HepG2 (cell line): Measurements from ENCODE around the gene SOX12. TPM values are rescaled to one million over a fixed set of nuclear protein-coding genes. Genes with fewer than 3 reads are reported as not detected.

ENCODE experiments used
- ATF7 ChIP-seq, 2 experiments: fragments of 450-650 bp in 1 of 2; sonication (generic) in 1 of 2; formaldehyde crosslinking in 1 of 2; IDR thresholded peaks; 2 replicates each; pipeline versions ENCODE4 v1.4.0 to v1.6.1; 2016 to 2020; ENCODE audit warnings: antibody characterized with exemption in 1 of 2, mild to moderate bottlenecking in 1 of 2, missing genetic modification reagents in 1 of 2
- ATF7-NPFF ChIP-seq: sonication (generic); formaldehyde crosslinking; IDR thresholded peaks from 2 replicates; pipeline ENCODE4 v1.8.1; 2023; ENCODE audit warnings: mild to moderate bottlenecking, low read depth, missing genetic modification reagents, moderate library complexity
- BCLAF1 ChIP-seq: fragments of 450-650 bp; IDR thresholded peaks from 2 replicates; pipeline ENCODE4 v1.6.1; 2017; ENCODE audit warnings: mild to moderate bottlenecking
- CHD4 ChIP-seq: fragments of 200-600 bp; sonication (generic); IDR thresholded peaks from 2 replicates; pipeline ENCODE4 v1.7.0; 2017; ENCODE audit warnings: mild to moderate bottlenecking, low read length, borderline replicate concordance
- DNMT3B ChIP-seq: conservative IDR thresholded peaks from 2 replicates; pipeline ENCODE4 v1.6.1; 2016; ENCODE audit warnings: missing biosample characterization, control low read depth
- ELF4 ChIP-seq: sonication (generic); formaldehyde crosslinking; IDR thresholded peaks from 2 replicates; pipeline ENCODE4 v1.5.0; 2020; ENCODE audit warnings: missing genetic modification reagents, mild to moderate bottlenecking, moderate library complexity, borderline replicate concordance
- ELK4 ChIP-seq: sonication (generic); formaldehyde crosslinking; IDR thresholded peaks from 2 replicates; pipeline ENCODE4 v1.9.0; 2021; ENCODE audit warnings: missing genetic modification reagents, borderline replicate concordance
- ERF ChIP-seq: IDR thresholded peaks from 2 replicates; pipeline ENCODE4 v1.6.1; 2018; ENCODE audit warnings: missing biosample characterization, missing genetic modification reagents
- ESRRA ChIP-seq: sonication (generic); formaldehyde crosslinking; IDR thresholded peaks from 2 replicates; pipeline ENCODE4 v1.5.1; 2020; ENCODE audit warnings: mild to moderate bottlenecking, low read depth, missing genetic modification reagents
- HOMEZ ChIP-seq: IDR thresholded peaks from 2 replicates; pipeline ENCODE4 v1.6.1; 2016; ENCODE audit warnings: low read depth
- MYPOP ChIP-seq: sonication (generic); formaldehyde crosslinking; IDR thresholded peaks from 2 replicates; pipeline ENCODE4 v1.8.1; 2023; ENCODE audit warnings: mild to moderate bottlenecking, moderate library complexity, missing genetic modification reagents
- PREB ChIP-seq: sonication (generic); formaldehyde crosslinking; IDR thresholded peaks from 2 replicates; pipeline ENCODE4 v1.4.0; 2020; ENCODE audit warnings: missing genetic modification reagents
- SMARCC2 ChIP-seq: fragments of 450-650 bp; IDR thresholded peaks from 2 replicates; pipeline ENCODE4 v1.6.1; 2017; ENCODE audit warnings: antibody characterized with exemption, mild to moderate bottlenecking
- YEATS4 ChIP-seq: sonication (generic); formaldehyde crosslinking; IDR thresholded peaks from 2 replicates; pipeline ENCODE4 v1.4.0; 2020; ENCODE audit warnings: missing genetic modification reagents, borderline replicate concordance
- ZFP36L1 ChIP-seq: sonication (generic); formaldehyde crosslinking; IDR thresholded peaks from 2 replicates; pipeline ENCODE4 v1.8.0; 2022; ENCODE audit warnings: mild to moderate bottlenecking, missing genetic modification reagents, moderate library complexity
- ZFP62 ChIP-seq: sonication (generic); formaldehyde crosslinking; IDR thresholded peaks from 2 replicates; pipeline ENCODE4 v1.4.0; 2020; ENCODE audit warnings: missing genetic modification reagents
- ZFP90 ChIP-seq: sonication (generic); formaldehyde crosslinking; IDR thresholded peaks from 2 replicates; pipeline ENCODE4 v1.8.0; 2022; ENCODE audit warnings: missing genetic modification reagents, mild to moderate bottlenecking, inconsistent platforms, borderline replicate concordance
- ZNF225 ChIP-seq: sonication (generic); formaldehyde crosslinking; IDR thresholded peaks from 2 replicates; pipeline ENCODE4 v1.4.0; 2020; ENCODE audit warnings: mild to moderate bottlenecking, missing genetic modification reagents
- ZNF446 ChIP-seq: sonication (generic); formaldehyde crosslinking; IDR thresholded peaks from 2 replicates; pipeline ENCODE4 v1.5.0; 2020; ENCODE audit warnings: mild to moderate bottlenecking, missing genetic modification reagents
- ZNF460 ChIP-seq: sonication (generic); formaldehyde crosslinking; IDR thresholded peaks from 2 replicates; pipeline ENCODE4 v1.5.1; 2020; ENCODE audit warnings: missing genetic modification reagents, mild to moderate bottlenecking, borderline replicate concordance
- ZNF660 ChIP-seq: sonication (generic); formaldehyde crosslinking; IDR thresholded peaks from 2 replicates; pipeline ENCODE4 v1.5.1; 2020; ENCODE audit warnings: mild to moderate bottlenecking, low read depth, missing genetic modification reagents, borderline replicate concordance
- ZNF761 ChIP-seq: sonication (generic); formaldehyde crosslinking; conservative IDR thresholded peaks from 2 replicates; pipeline ENCODE4 v1.4.0; 2020; ENCODE audit warnings: mild to moderate bottlenecking, missing genetic modification reagents
- polyA plus RNA-seq, 8 experiments: library from polyadenylated mRNA; depleted of rRNA in 3 of 8; stranded (reverse) in 7 of 8; unstranded in 1 of 8; fragments of >200 nt; fragmentation: Illumina TruSeq in 4 of 8; extraction: Trizol in 4 of 8; gene quantifications; 2 replicates each; pipeline versions ENCODE4 v1.2.1 to v1.2.3, GENCODE V29; 2011 to 2016; ENCODE audit warnings: low read depth in 4 of 8, missing spikeins in 1 of 8, mixed read lengths in 1 of 8; ENCODE audit not compliant: insufficient read depth in 1 of 8
- total RNA-seq, 5 experiments: library from RNA; depleted of rRNA; stranded (reverse); fragments of >200 nt; fragmentation: Illumina TruSeq; extraction: Trizol; gene quantifications; 2 replicates each; pipeline ENCODE4 v1.2.3, GENCODE V29; 2016; ENCODE audit warnings: low read depth in 1 of 5

SOX12 gene
- total and polyA plus RNA-seq, 2 of the 13 experiments (the other 11 are each of a cell fraction or from before 2014, with no cell fraction given), result 10.0 to 18.7 TPM

- TF ChIP-seq BCLAF1, result no peak
- no peak; the same call in 1 of the 2 replicates for TF ChIP-seq ZNF446
- TF ChIP-seq ZNF660 (CRISPR knock-in tag), result 0 out of 2 replicates have a peak, but pooled peaks have one; percentile 67
- no peak; the same call in 1 of the 2 replicates for TF ChIP-seq HOMEZ (CRISPR knock-in tag)
- TF ChIP-seq ATF7-NPFF (CRISPR knock-in tag), result peak; percentile 65
- TF ChIP-seq CHD4, result no peak
- TF ChIP-seq ZNF761 (CRISPR knock-in tag), result no peak
- no peak; the same call in 1 of the 2 replicates for TF ChIP-seq MYPOP (CRISPR knock-in tag)
- peak; percentile 46; the same call in 1 of the 2 replicates for TF ChIP-seq ELF4
- TF ChIP-seq ESRRA (CRISPR knock-in tag), result no peak
- no peak for TF ChIP-seq PREB (CRISPR knock-in tag)
- TF ChIP-seq ZFP90 (CRISPR knock-in tag), result peak; percentile 66
- TF ChIP-seq YEATS4 (CRISPR knock-in tag), result no peak
- TF ChIP-seq SMARCC2, result no peak
- TF ChIP-seq ZNF225 (CRISPR knock-in tag), result no peak; the same call in 1 of the 2 replicates
- no peak for TF ChIP-seq ATF7 (IDR thresholded peaks at IDR 0.05)
- no peak for TF ChIP-seq ATF7 (CRISPR knock-in tag; IDR thresholded peaks at IDR 0.05)
- no peak for TF ChIP-seq ZFP36L1 (CRISPR knock-in tag)
- no peak for TF ChIP-seq ELK4 (CRISPR knock-in tag)
- no peak for TF ChIP-seq ZFP62
- no peak for TF ChIP-seq ERF (CRISPR knock-in tag)
- TF ChIP-seq DNMT3B (CRISPR knock-in tag), result 0 out of 2 replicates have a peak, but pooled peaks have one; percentile 76
- TF ChIP-seq ZNF460 (CRISPR knock-in tag), result no peak
These were observed 35.1 kb upstream of the SOX12 start, which contains the start of gene C20orf96 (continued) for GRCh38 chr20:290084-290831.
